IMR-90 (cell line): ENCODE results near the gene DNMT3B. TPM values are rescaled to one million over a fixed set of nuclear protein-coding genes. Genes with fewer than 3 reads are reported as not detected.
A peak's percentile ranks its signal among the peaks of the same experiment; 100 is the strongest.

Experiments used
- ATAC-seq: fragments of 200-7000 bp; cut with Tn5 transposase; 2 replicates; pipeline ENCODE4 v1.9.1; 2020; ENCODE audit warnings: low read depth, mild to moderate bottlenecking, moderate library complexity
- BruUV-seq: library from RNA; stranded (reverse); fragments of 400-500 nt; replicated peaks from 2 replicates; lab custom pipeline; 2021; lab: Mats Ljungman, UMichigan
- CTCF ChIA-PET: fragments of 300-600 bp; formaldehyde crosslinking; extraction: SDS; loops from one replicate; lab custom pipeline; 2021; ENCODE audit warnings: antibody characterized with exemption; lab: Yijun Ruan, JAX
- POLR2A ChIA-PET: fragments of 300-600 bp; sonication (Branson Sonifier 250); formaldehyde crosslinking; loops from one replicate; lab custom pipeline; 2022; ENCODE audit warnings: antibody characterized with exemption; ENCODE audit not compliant: unreplicated experiment; lab: Charles Lee
- DNase-seq: peaks from one replicate; pipeline ENCODE4 v3.0.0; 2013
- H2AFZ ChIP-seq: replicated peaks from 2 replicates; pipeline ENCODE3; 2013; ENCODE audit warnings: low read length, mild to moderate bottlenecking; ENCODE audit not compliant: poor library complexity
- H2AK5ac ChIP-seq: 2 replicates; pipeline ENCODE4 v1.6.1; 2013; ENCODE audit warnings: low read depth, low read length, inconsistent platforms
- H2AK9ac ChIP-seq: replicated peaks from 2 replicates; pipeline ENCODE3; 2013; ENCODE audit warnings: mild to moderate bottlenecking, low read depth, low read length, moderate library complexity; ENCODE audit not compliant: poor library complexity
- H2BK120ac ChIP-seq: 2 replicates; pipeline ENCODE4 v1.6.1; 2013; ENCODE audit warnings: low read depth, low read length, inconsistent platforms
- H2BK15ac ChIP-seq: 3 replicates; pipeline ENCODE4 v1.6.1; 2013; ENCODE audit warnings: low read depth, low read length, inconsistent platforms
- H2BK20ac ChIP-seq: 2 replicates; pipeline ENCODE4 v1.6.1; 2013; ENCODE audit warnings: low read depth, mild to moderate bottlenecking, inconsistent platforms, low read length, moderate library complexity
- H2BK5ac ChIP-seq: 2 replicates; pipeline ENCODE4 v1.6.1; 2013; ENCODE audit warnings: mild to moderate bottlenecking, low read depth, low read length, inconsistent platforms; ENCODE audit not compliant: poor library complexity, severe bottlenecking
- H3K14ac ChIP-seq: replicated peaks from 2 replicates; pipeline ENCODE4 v1.6.1; 2013; ENCODE audit warnings: low read depth, low read length, inconsistent platforms
- H3K18ac ChIP-seq: 2 replicates; pipeline ENCODE4 v1.6.1; 2013; ENCODE audit warnings: low read depth, low read length, control low read depth
- H3K23ac ChIP-seq: 2 replicates; pipeline ENCODE4 v1.6.1; 2013; ENCODE audit warnings: low read depth, low read length, inconsistent platforms
- H3K27ac ChIP-seq: 2 replicates; pipeline ENCODE4 v1.5.1; 2013; ENCODE audit warnings: mild to moderate bottlenecking, control low read depth, low read length; ENCODE audit not compliant: insufficient read depth
- H3K27me3 ChIP-seq: 2 replicates; pipeline ENCODE4 v1.6.1; 2013; ENCODE audit warnings: low read length; ENCODE audit not compliant: control insufficient read depth, insufficient read depth
- H3K36me3 ChIP-seq: 2 replicates; pipeline ENCODE4 v1.6.1; 2013; ENCODE audit warnings: low read length, mixed read lengths; ENCODE audit not compliant: control insufficient read depth, insufficient read depth
- H3K4ac ChIP-seq: 2 replicates; pipeline ENCODE4 v1.6.1; 2013; ENCODE audit warnings: low read depth, low read length, inconsistent platforms
- H3K4me1 ChIP-seq: 2 replicates; pipeline ENCODE4 v1.6.1; 2013; ENCODE audit warnings: low read length, mixed read lengths; ENCODE audit not compliant: control insufficient read depth, insufficient read depth
- H3K4me2 ChIP-seq: 2 replicates; pipeline ENCODE4 v1.6.1; 2013; ENCODE audit warnings: low read depth, mild to moderate bottlenecking, control low read depth, low read length, moderate library complexity
- H3K4me3 ChIP-seq: 2 replicates; pipeline ENCODE4 v1.5.1; 2013; ENCODE audit warnings: low read depth, mild to moderate bottlenecking, control low read depth, low read length, moderate library complexity; ENCODE audit not compliant: insufficient read depth
- H3K56ac ChIP-seq: 2 replicates; pipeline ENCODE4 v1.6.1; 2013; ENCODE audit warnings: low read length, inconsistent platforms; ENCODE audit not compliant: insufficient read depth; ENCODE audit errors: extremely low read depth
- H3K79me1 ChIP-seq, 2 experiments: 2 replicates each; pipeline ENCODE4 v1.6.1; 2013; ENCODE audit warnings: low read length in 2 of 2, inconsistent platforms in 1 of 2, low read depth in 1 of 2
- H3K9ac ChIP-seq: 2 replicates; pipeline ENCODE4 v1.6.1; 2013; ENCODE audit warnings: low read depth, low read length, control low read depth
- H3K9me1 ChIP-seq: 2 replicates; pipeline ENCODE4 v1.6.1; 2013; ENCODE audit warnings: low read length, inconsistent platforms; ENCODE audit not compliant: insufficient read depth
- H3K9me3 ChIP-seq: 2 replicates; pipeline ENCODE4 v1.6.1; 2013; ENCODE audit warnings: low read length; ENCODE audit not compliant: control insufficient read depth, insufficient read depth
- H4K20me1 ChIP-seq: 2 replicates; pipeline ENCODE4 v1.6.1; 2013; ENCODE audit warnings: low read length, inconsistent platforms; ENCODE audit not compliant: insufficient read depth
- H4K5ac ChIP-seq: 2 replicates; pipeline ENCODE4 v1.6.1; 2013; ENCODE audit warnings: mild to moderate bottlenecking, low read depth, low read length, control low read depth
- H4K8ac ChIP-seq, 2 experiments: 2 replicates each; pipeline ENCODE4 v1.6.1; 2013; ENCODE audit warnings: low read depth in 2 of 2, low read length in 2 of 2, control low read depth in 1 of 2, inconsistent platforms in 1 of 2
- H4K91ac ChIP-seq: 2 replicates; pipeline ENCODE4 v1.6.1; 2013; ENCODE audit warnings: low read depth, low read length, inconsistent platforms; ENCODE audit not compliant: insufficient read depth
- BHLHE40 ChIP-seq: fragments of 150-350 bp; IDR thresholded peaks from 2 replicates; pipeline ENCODE4 v1.6.1; 2016; ENCODE audit warnings: mild to moderate bottlenecking, low read depth, low read length
- CTCF ChIP-seq: conservative IDR thresholded peaks from 2 replicates; pipeline ENCODE4 v1.5.1; 2012; ENCODE audit warnings: mild to moderate bottlenecking, low read depth, low read length, improper control_type of control experiment
- ELK1 ChIP-seq: fragments of 150-350 bp; IDR thresholded peaks from 2 replicates; pipeline ENCODE4 v1.6.1; 2016; ENCODE audit warnings: low read depth, mild to moderate bottlenecking, low read length, moderate library complexity, borderline replicate concordance
- MAZ ChIP-seq: IDR thresholded peaks from 2 replicates; pipeline ENCODE4 v1.6.1; 2012; ENCODE audit warnings: low read depth, mild to moderate bottlenecking, low read length, improper control_type of control experiment, moderate library complexity, borderline replicate concordance
- MXI1 ChIP-seq: IDR thresholded peaks from 2 replicates; pipeline ENCODE4 v1.6.1; 2012; ENCODE audit warnings: low read depth, mild to moderate bottlenecking, low read length, moderate library complexity, borderline replicate concordance
- NFE2L2 ChIP-seq: fragments of 150-350 bp; IDR thresholded peaks from 2 replicates; pipeline ENCODE4 v1.6.1; 2016; ENCODE audit warnings: low read depth, mild to moderate bottlenecking, low read length
- POLR2A ChIP-seq: IDR thresholded peaks from 2 replicates; pipeline ENCODE4 v1.6.1; 2012; ENCODE audit warnings: mild to moderate bottlenecking, low read depth, low read length
- RCOR1 ChIP-seq: IDR thresholded peaks from 2 replicates; pipeline ENCODE4 v1.6.1; 2012; ENCODE audit warnings: mild to moderate bottlenecking, low read length, improper control_type of control experiment; ENCODE audit not compliant: insufficient replicate concordance
- RFX5 ChIP-seq: IDR thresholded peaks from 2 replicates; pipeline ENCODE4 v1.8.0; 2012; ENCODE audit warnings: low read depth, mild to moderate bottlenecking, low read length, moderate library complexity
- SMC3 ChIP-seq: fragments of 150-350 bp; IDR thresholded peaks from 2 replicates; pipeline ENCODE4 v1.6.1; 2016; ENCODE audit warnings: low read depth, mild to moderate bottlenecking, antibody characterized with exemption, low read length, moderate library complexity
- USF2 ChIP-seq: fragments of 150-350 bp; IDR thresholded peaks from 2 replicates; pipeline ENCODE4 v1.6.1; 2017; ENCODE audit warnings: mild to moderate bottlenecking, antibody characterized with exemption, low read length, low read depth
- WGBS, 2 experiments: methylation state at CpG; one replicate each; pipeline versions ENCODE4 v1.1.5 to v1.1.7; 2013; ENCODE audit warnings: missing lambda C conversion rate in 2 of 2; ENCODE audit not compliant: insufficient read length in 1 of 2; ENCODE audit errors: extremely low coverage in 2 of 2; 5-methylcytosine and 5-hydroxymethylcytosine counted together
- dilution Hi-C: fragments of 300-500 bp; cut with HindIII; formaldehyde crosslinking; loops from one replicate; pipeline ENCODE4 v1.14.3; 2018; ENCODE audit warnings: low sequenced_read_pairs; ENCODE audit not compliant: unreplicated experiment
- in situ Hi-C: fragments of 300-500 bp; cut with MboI; formaldehyde crosslinking; loops from 3 replicates; pipeline ENCODE4 v1.14.3; 2019; ENCODE audit warnings: low sequenced_read_pairs, inconsistent platforms, mixed read lengths
- intact Hi-C: fragments of 100-400 bp; cut with micrococcal nuclease; formaldehyde crosslinking; loops from 2 replicates; pipeline ENCODE4 v1.10.0; 2022
- polyA plus RNA-seq, 3 experiments: library from polyadenylated mRNA; depleted of rRNA; stranded (reverse); fragments of >200 nt; gene quantifications; 2 replicates each; pipeline ENCODE4 v1.2.3, GENCODE V29; 2012; ENCODE audit warnings: low replicate concordance in 1 of 3
- total RNA-seq: library from RNA; depleted of rRNA; stranded (reverse); fragments of >200 nt; gene quantifications from 2 replicates; pipeline ENCODE4 v1.2.3, GENCODE V29; 2012

Gene DNMT3B
- total and polyA plus RNA-seq, 2 of the 4 experiments (the other 2 are of a cell fraction): 1.3 to 1.9 TPM

- Histone ChIP-seq H4K8ac (no peak overlapping the region), H3K36me3 (peaks cover 32% of the 10 kb centered on the region), H2BK120ac (no peak overlapping the region), H4K20me1 (peaks cover 75% of the 10 kb centered on the region), H4K5ac (no peak overlapping the region), H3K27me3 (no peaks in the 10 kb centered on the region), H3K18ac (no peak overlapping the region), H3K23ac (no peak overlapping the region), H4K91ac (no peak overlapping the region), H2BK5ac (no peak overlapping the region), H2AFZ (no peak overlapping the region), H3K79me1 (peaks cover 11 to 60% of the 10 kb centered on the region in 2 experiments), H3K9ac (no peak overlapping the region), H3K14ac (no peak overlapping the region), H3K4me1 (peaks cover 15% of the 10 kb centered on the region), H2BK20ac (no peak overlapping the region), H3K9me1 (peaks cover 3% of the 10 kb centered on the region; the same call in 1 of the 2 replicates), H2AK9ac (no peak overlapping the region), H3K4me2 (no peak overlapping the region), H3K4ac (no peak overlapping the region), H3K9me3 (no peaks in the 10 kb centered on the region), H2BK15ac (no peak overlapping the region), H3K27ac (no peak overlapping the region), H2AK5ac (no peak overlapping the region), H3K4me3 (no peak overlapping the region), H3K56ac (no peak overlapping the region)
- in situ Hi-C loops (no loop called here), dilution Hi-C loops (no loop called here), intact Hi-C loops (no loop called here)
- DNase-seq (peak; percentile 34), ATAC-seq (peak; percentile 50; the same call in 1 of the 2 replicates)
- CTCF ChIA-PET: no interaction called here
- no CpG with 5 or more reads among the region's 3 CpGs for WGBS, 2 experiments
- TF ChIP-seq MAZ: no peak
- no peak for TF ChIP-seq SMC3
- TF ChIP-seq RFX5: no peak
- no peak for TF ChIP-seq BHLHE40
- no peak for TF ChIP-seq RCOR1
- no peak for TF ChIP-seq MXI1
- TF ChIP-seq POLR2A: no peak
- TF ChIP-seq NFE2L2: no peak
- no peak for TF ChIP-seq USF2
- no peak for TF ChIP-seq CTCF
- TF ChIP-seq ELK1: no peak
- POLR2A ChIA-PET: no interaction called here
- BruUV-seq: no TSS peak
Measured at GRCh38 chr20:32830437-32830836, 68.3 kb downstream of the DNMT3B start.
